HG02571 (cell line): ENCODE results near the gene PNMT.

ENCODE experiments used
- ATAC-seq: cut with Tn5 transposase; IDR thresholded peaks from one replicate; pipeline ENCODE4 v1.9.1; 2021; ENCODE audit warnings: mild to moderate bottlenecking, moderate library complexity; ENCODE audit not compliant: unreplicated experiment

Gene PNMT

GRCh38 chr17:39666601-39667261 is 1.5 kb upstream of the PNMT start:
- no peak for ATAC-seq

- no peak for ATAC-seq
These were observed 850 bp upstream of the PNMT start for GRCh38 chr17:39667262-39667944.

- ATAC-seq = no peak
These were observed 1.9 kb downstream of the PNMT start for GRCh38 chr17:39669897-39670735.

- no peak for ATAC-seq
These were observed 2.5 kb downstream of the PNMT start for GRCh38 chr17:39670746-39671145.

- no peak for ATAC-seq
These were observed 3.6 kb downstream of the PNMT start for GRCh38 chr17:39671651-39672521.

- ATAC-seq = no peak
These were observed 4.5 kb downstream of the PNMT start for GRCh38 chr17:39672522-39673334.

GRCh38 chr17:39673335-39674081 is 5.3 kb downstream of the PNMT start:
- ATAC-seq = no peak

- no peak for ATAC-seq
These were observed 5.9 kb downstream of the PNMT start for GRCh38 chr17:39674179-39674578.

- ATAC-seq = no peak
These were observed 6.6 kb downstream of the PNMT start for GRCh38 chr17:39674702-39675389.

GRCh38 chr17:39675390-39676082 is 7.3 kb downstream of the PNMT start:
- ATAC-seq = no peak

GRCh38 chr17:39676198-39676819 is 8.1 kb downstream of the PNMT start:
- ATAC-seq = no peak

GRCh38 chr17:39677072-39677471 is 8.8 kb downstream of the PNMT start:
- no peak for ATAC-seq

GRCh38 chr17:39677542-39678339 is 9.5 kb downstream of the PNMT start:
- no peak for ATAC-seq

GRCh38 chr17:39678340-39679116 is 10.3 kb downstream of the PNMT start:
- no peak for ATAC-seq

GRCh38 chr17:39679521-39680192 is 11.4 kb downstream of the PNMT start:
- ATAC-seq = no peak
